Left hindlimb (tissue), 1 donor: Measurements from ENCODE around the gene ATP6V0D1.
"Not testable (repeated sequence)": the region's sequence is repeated elsewhere in the genome, so short reads cannot be mapped to it uniquely, and the experiment has no call there.

Experiments used
- DNase-seq: peaks from one replicate; pipeline ENCODE4 v3.0.0-alpha.2; 2018

ATP6V0D1 gene

GRCh38 chr16:67499106-67499505 is 18.1 kb upstream of the ATP6V0D1 start:
- no peak for DNase-seq

DNA sequence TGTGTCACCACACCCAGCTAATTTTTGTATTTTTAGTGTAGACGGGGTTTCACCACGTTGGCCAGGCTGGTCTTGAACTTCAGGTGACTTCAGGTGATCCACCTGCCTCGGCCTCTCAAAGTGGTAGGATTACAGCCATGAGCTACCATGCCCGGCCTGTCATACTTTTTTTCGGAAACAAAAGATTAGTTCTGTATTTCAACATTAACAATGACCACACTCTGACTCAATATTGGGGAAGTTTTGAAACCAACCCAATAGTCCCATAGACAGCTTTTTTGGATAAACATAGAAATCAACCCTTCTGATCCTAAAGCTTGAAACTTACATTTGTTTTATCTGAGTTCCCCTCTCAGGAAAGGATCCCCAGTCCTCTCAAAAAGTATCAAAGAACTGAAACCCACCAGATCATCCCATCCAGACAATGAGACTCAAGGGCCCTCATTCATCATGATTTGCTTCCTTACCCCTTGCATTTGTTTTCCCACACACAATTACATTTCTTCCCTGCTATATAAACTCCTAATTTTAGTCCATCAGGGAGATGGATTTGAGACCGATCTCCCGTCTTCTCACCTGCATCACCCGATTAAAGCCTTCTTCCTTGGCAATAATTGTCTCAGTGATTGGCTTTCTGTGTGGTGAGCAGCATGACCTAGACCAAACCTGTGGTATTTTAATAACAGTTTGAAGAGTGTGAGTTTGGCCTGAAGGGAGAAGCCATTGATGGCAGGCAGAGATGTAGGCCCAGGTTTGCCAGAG is 9.6 kb upstream of the ATP6V0D1 start:
- no peak for DNase-seq

- no peak for DNase-seq
Observed at GRCh38 chr16:67489401-67490083, 8.6 kb upstream of the ATP6V0D1 start.

DNA sequence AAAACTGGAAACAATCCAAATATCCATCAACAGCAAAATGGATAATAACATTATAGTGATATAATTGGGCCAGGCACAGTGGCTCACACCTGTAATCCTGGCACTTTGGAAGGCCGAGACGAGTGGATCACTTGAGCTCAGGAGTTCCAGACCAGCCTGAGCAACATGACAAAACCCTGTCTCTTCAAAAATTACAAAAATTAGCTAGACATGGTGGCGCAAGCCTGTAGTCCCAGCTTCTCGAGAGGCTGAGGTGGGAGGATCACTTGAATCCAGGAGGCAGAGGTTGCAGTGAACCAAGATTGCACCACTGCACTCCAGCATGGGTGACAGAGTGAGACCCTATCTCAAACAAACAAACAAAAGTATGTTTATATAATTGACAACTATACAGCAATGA is 6.6 kb upstream of the ATP6V0D1 start:
- DNase-seq: not testable (repeated sequence)

DNA sequence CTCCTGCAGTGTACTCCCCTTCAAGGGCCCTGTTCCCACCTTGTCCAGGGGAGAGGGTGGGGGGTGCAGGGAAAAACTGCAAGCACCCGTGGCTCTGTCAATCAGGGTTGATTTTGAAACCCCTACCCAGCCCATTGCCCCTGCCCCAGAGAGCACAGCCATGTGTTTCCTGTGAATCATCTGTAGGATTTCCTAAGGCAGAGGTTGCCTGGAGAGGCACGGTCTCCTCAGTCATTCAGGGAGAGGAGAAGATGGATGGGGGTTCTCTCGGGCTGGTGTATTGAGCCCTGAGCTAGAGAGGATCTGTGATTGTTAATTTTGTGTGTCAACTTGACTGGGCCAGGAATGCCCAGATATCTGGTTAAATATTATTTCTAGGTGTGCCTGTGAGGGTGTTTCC is 5.8 kb upstream of the ATP6V0D1 start:
- no peak for DNase-seq

- no peak for DNase-seq
Observed at GRCh38 chr16:67483731-67484525, 3.0 kb upstream of the ATP6V0D1 start.

DNA sequence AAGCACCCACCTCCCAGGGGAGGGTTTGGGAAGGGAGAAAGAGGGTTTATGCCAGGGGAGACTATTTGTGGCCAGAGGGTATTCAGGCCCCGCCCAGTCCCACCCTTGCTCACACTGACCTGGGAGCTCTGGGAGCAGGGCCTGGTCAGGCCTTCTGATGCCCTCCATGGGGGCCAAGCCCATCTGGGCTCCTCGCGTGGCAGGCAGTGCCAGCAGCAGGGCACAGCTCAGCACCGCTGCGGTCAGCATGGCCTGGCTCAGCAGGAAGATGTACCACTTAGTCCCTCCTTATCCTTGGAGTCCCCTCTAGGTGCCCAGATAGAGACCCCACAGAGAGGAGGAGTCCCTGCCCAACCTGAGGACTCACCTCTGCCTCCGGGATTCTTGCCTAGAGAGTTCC is 2.2 kb upstream of the ATP6V0D1 start, which contains the start of gene AGRP:
AGRP (minus strand) TSS at position 398 of the 400 bp plus-strand sequence; CDS start at position 249, 149 bp downstream.
- DNase-seq: no peak

DNA sequence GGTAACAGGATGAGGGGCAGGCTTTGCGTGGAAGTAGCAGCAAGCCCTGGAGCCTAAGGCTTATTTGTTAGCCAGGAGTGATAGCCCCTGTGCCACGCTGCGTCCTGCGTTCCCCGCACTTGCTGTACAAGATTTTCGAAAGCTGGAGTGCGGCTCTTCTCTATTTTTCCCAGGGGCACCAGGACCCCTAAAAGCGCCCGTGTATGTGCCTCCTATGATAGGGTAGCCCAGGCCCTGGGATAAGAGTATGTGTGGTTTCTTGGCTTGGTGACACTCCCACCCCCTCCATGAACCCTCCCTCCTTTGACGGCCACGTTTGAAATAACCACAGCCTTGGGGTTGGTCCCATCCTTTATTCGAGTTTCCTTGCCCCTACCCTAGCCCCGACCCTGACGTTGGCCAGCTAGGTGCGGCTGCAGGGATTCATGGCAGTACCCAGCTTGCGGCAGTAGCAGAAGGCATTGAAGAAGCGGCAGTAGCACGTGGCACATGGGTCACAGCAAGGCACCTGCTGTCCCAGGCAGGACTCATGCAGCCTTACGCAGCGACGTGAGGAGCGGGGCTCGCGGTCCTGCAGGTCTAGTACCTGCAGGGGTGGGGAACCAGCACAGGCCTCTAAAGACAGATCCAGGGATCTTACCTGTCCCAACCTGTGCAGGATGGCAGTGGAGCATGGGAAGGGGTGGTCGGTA is 1.4 kb upstream of the ATP6V0D1 start:
- DNase-seq: no peak

- no peak for DNase-seq
Observed at GRCh38 chr16:67481561-67482232, 740 bp upstream of the ATP6V0D1 start.

DNA sequence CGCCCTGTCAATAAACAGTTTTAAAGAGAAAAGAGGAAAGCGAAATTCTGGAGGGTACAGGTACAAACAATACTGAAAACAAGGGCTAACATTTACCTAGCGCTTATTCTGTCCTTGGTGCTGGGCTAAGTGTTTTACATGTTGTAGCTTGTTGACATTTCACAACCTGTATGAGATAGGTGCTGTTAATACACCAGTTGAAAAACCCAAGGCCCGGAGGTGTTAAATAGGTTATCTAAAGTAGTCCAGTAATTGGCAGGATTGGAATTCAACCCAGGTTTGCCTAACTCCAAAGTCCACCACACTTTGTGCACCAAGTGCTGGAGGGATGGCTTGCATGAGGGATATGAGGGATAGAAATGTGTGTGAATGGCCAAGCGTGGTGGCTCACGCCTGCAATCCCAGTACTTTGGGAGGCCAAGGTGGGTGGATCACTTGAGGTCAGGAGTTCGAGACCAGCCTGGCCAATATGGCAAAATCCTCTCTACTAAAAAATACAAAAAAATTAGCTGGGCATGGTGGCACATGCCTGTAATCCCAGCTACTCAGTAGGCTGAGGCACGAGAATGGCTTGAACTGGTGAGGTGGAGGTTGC is 2.9 kb downstream of the ATP6V0D1 start:
- no peak for DNase-seq

- DNase-seq: no peak
Observed at GRCh38 chr16:67474551-67475455, 6.2 kb downstream of the ATP6V0D1 start.

GRCh38 chr16:67471758-67472384 is 9.1 kb downstream of the ATP6V0D1 start:
- DNase-seq: no peak

DNA sequence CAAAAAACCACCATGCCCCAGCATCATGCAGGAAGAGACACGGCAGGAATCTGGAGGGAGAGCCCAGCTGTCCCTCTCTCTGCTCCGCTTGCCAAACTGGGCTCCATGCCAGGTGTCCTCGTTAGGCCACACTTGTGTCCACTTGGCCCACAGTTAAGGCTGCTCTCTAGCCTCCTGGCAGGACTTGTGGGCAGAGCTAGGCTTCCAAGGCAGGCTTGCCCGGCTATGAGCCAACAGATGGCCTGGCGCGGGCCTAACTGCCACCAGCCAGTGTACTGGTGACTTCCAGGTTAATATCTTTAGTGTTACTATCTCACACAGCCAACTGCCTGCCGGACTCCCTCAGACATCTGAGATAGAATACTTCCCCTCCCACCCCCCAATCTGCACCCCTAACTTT is 10.6 kb downstream of the ATP6V0D1 start:
- DNase-seq: peak; percentile 60

- DNase-seq: no peak
Observed at GRCh38 chr16:67468731-67469130, 12.2 kb downstream of the ATP6V0D1 start.

GRCh38 chr16:67466581-67466980 is 14.4 kb downstream of the ATP6V0D1 start:
- no peak for DNase-seq

- no peak for DNase-seq
Observed at GRCh38 chr16:67464565-67464964, 16.4 kb downstream of the ATP6V0D1 start.

DNA sequence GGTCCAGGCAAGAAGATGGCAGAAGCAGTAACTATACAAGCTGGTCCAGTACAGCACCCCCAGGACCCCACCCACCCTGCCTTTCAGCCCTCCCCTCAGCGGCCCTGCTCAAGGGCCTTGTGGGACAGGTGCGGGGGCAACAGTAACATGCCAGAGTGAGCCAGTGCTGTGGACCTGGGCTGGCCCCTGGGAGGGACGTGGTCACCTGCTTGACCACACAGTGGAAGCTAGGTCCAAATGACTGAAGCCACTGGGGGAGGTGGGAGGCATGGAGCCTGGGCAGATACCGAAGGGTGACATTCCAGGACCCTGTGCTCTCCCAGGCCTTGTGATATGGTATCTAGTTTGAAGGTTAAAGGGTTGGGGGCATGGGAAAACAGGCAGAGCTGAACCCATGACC is 17.3 kb downstream of the ATP6V0D1 start:
- DNase-seq: no peak

DNA sequence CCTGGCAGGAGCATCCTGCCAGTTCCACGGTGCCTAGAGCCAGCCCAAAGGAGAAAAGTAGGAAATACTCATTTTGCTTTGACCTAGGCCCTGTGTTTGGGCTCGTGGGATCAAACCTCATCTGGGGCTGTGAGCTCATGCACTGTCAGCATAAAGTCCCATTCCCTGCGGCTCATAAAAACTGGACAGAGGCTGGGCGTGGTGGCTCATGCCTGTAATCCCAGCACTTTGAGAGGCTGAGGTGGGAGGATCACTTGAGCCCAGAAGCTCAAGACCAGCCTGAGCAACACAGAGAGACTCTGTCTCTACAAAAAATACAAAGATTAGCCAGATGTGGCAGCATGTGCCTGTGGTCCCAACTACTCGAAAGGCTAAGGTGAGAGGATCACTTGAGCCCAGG is 17.9 kb downstream of the ATP6V0D1 start:
- DNase-seq: no peak

GRCh38 chr16:67462279-67462655 is 18.7 kb downstream of the ATP6V0D1 start:
- DNase-seq: no peak

DNA sequence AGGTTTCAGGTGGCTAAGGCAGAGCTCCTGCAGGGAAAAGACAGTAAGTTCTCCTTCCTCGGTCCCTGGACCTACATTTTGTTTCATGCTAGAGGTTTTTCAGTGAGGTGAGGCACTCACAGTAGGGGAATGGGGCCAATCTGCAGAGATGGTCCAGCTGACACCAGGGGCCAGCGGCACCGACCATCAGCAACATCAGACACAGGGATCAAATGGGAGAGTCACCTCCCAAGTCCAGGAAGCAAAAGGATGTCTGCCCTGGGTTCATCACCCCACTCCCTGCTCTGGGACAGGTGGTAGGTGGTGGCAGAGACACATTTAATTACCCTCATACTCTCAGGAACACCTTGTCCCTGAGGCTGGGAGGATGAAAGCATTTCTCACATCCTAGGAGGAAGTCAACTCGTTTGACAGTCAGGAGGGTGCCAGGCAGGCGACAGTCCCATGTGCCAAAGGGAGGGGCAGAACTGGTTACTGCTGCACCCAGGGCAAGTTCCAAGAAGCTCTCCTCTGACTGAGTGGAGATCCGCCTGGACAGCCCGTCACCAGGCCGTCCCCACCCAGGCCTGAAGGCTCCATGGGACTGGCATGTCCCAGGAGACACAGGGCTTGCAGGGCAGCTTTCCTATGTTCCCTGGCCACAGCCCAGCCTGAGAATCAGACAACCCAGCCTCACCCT is 19.2 kb downstream of the ATP6V0D1 start:
- no peak for DNase-seq
